HCT116 (cell line): ENCODE data around the gene PI4K2A.

Experiments
- CTCF ChIP-seq, 3 experiments: fragments of 200-600 bp in 1 of 3; sonication (generic) in 1 of 3; IDR thresholded peaks in 2 of 3; conservative IDR thresholded peaks in 1 of 3; 2 replicates each; pipeline ENCODE4 v1.5.1; 2012 to 2017; ENCODE audit warnings: low read depth in 2 of 3, low read length in 2 of 3, antibody characterized with exemption in 1 of 3, borderline replicate concordance in 1 of 3, control low read depth in 1 of 3, mild to moderate bottlenecking in 1 of 3, mixed read lengths in 1 of 3, mixed run types in 1 of 3, moderate library complexity in 1 of 3; ENCODE audit not compliant: insufficient read depth in 1 of 3
- EZH2 ChIP-seq: fragments of 200-600 bp; sonication (generic); IDR thresholded peaks from 2 replicates; pipeline ENCODE4 v1.6.1; 2017; ENCODE audit warnings: antibody characterized with exemption, mixed run types
- EZH2phosphoT487 ChIP-seq: fragments of 200-600 bp; IDR thresholded peaks from 2 replicates; pipeline ENCODE4 v1.6.1; 2018; ENCODE audit warnings: antibody characterized with exemption, borderline replicate concordance
- JUND ChIP-seq: IDR thresholded peaks from 2 replicates; pipeline ENCODE4 v1.6.1; 2012
- POLR2A ChIP-seq: IDR thresholded peaks from 2 replicates; pipeline ENCODE4 v1.7.0; 2011; ENCODE audit warnings: borderline replicate concordance; ENCODE audit not compliant: insufficient read depth, insufficient read length; ENCODE audit errors: extremely low read depth
- POLR2AphosphoS5 ChIP-seq: IDR thresholded peaks from 2 replicates; pipeline ENCODE4 v1.6.1; 2011; ENCODE audit warnings: mild to moderate bottlenecking, low read depth, low read length, moderate library complexity
- RAD21 ChIP-seq: IDR thresholded peaks from 2 replicates; pipeline ENCODE4 v1.6.1; 2012; ENCODE audit warnings: low read depth, mild to moderate bottlenecking
- REST ChIP-seq: IDR thresholded peaks from 2 replicates; pipeline ENCODE4 v1.6.1; 2012; ENCODE audit warnings: low read depth
- ZFX ChIP-seq: fragments of 450-650 bp; IDR thresholded peaks from 2 replicates; pipeline ENCODE4 v1.6.1; 2017

GRCh38 chr10:97715259-97715874, 74.9 kb downstream of the PI4K2A start:
- no peak for TF ChIP-seq REST
- TF ChIP-seq CTCF (IDR thresholded peaks at IDR 0.05 in 2 of 3, conservative IDR thresholded peaks at IDR 0.05 in 1 of 3; ENCODE audit: borderline replicate concordance in 1 of 3, insufficient read depth in 1 of 3, low read depth in 2 of 3, low read length in 2 of 3): no peak
- no peak for TF ChIP-seq EZH2phosphoT487
- TF ChIP-seq EZH2: no peak
- TF ChIP-seq JUND: no peak
- TF ChIP-seq RAD21: no peak
- no peak for TF ChIP-seq POLR2AphosphoS5
- no peak for TF ChIP-seq ZFX
- TF ChIP-seq POLR2A: no peak
